Loucy (cell line): ENCODE measurements around the gene C9orf50.

Source experiments
- H2AFZ ChIP-seq: fragments of 200-600 bp; sonication (generic); 2 replicates; pipeline ENCODE4 v1.6.0; 2016; ENCODE audit warnings: antibody characterized with exemption, mild to moderate bottlenecking, low read length, moderate library complexity
- H3F3A ChIP-seq: fragments of 200-600 bp; 2 replicates; pipeline ENCODE4 v1.6.0; 2016; ENCODE audit warnings: antibody characterized with exemption, low read depth, mild to moderate bottlenecking
- H3K27me3 ChIP-seq: fragments of 200-600 bp; sonication (generic); 2 replicates; pipeline ENCODE4 v1.6.1; 2014; ENCODE audit warnings: low read length, mild to moderate bottlenecking; ENCODE audit not compliant: insufficient read depth, poor library complexity, severe bottlenecking
- H3K36me3 ChIP-seq: fragments of 200-600 bp; sonication (generic); 2 replicates; pipeline ENCODE4 v1.6.1; 2016; ENCODE audit warnings: low read length; ENCODE audit not compliant: insufficient read depth
- H3K4me1 ChIP-seq: fragments of 200-600 bp; sonication (generic); 2 replicates; pipeline ENCODE4 v1.5.1; 2014; ENCODE audit warnings: low read length, mild to moderate bottlenecking; ENCODE audit not compliant: insufficient read depth, poor library complexity, severe bottlenecking
- H3K4me2 ChIP-seq: fragments of 200-600 bp; sonication (generic); 2 replicates; pipeline ENCODE4 v1.6.0; 2014; ENCODE audit warnings: antibody characterized with exemption, low read length, low read depth, mild to moderate bottlenecking; ENCODE audit not compliant: poor library complexity, severe bottlenecking
- H3K4me3 ChIP-seq: fragments of 200-600 bp; sonication (generic); 2 replicates; pipeline ENCODE4 v1.5.1; 2014; ENCODE audit warnings: low read length, mild to moderate bottlenecking, mixed read lengths; ENCODE audit not compliant: poor library complexity, severe bottlenecking
- H3K79me2 ChIP-seq: fragments of 200-600 bp; sonication (generic); 2 replicates; pipeline ENCODE4 v1.6.1; 2014; ENCODE audit warnings: low read length; ENCODE audit not compliant: insufficient read depth
- H3K9ac ChIP-seq: fragments of 200-600 bp; sonication (generic); 2 replicates; pipeline ENCODE4 v1.6.0; 2014; ENCODE audit warnings: mild to moderate bottlenecking, low read depth, low read length, moderate library complexity; ENCODE audit not compliant: poor library complexity, severe bottlenecking
- H3K9me2 ChIP-seq: fragments of 200-600 bp; sonication (generic); replicated peaks from 2 replicates; pipeline ENCODE4 v1.6.1; 2016; ENCODE audit warnings: low read depth, low read length, mixed read lengths
- H3K9me3 ChIP-seq: fragments of 200-600 bp; sonication (generic); 2 replicates; pipeline ENCODE4 v1.6.1; 2014; ENCODE audit warnings: mild to moderate bottlenecking, antibody characterized with exemption, low read length, low read depth; ENCODE audit not compliant: insufficient read depth
- H4K20me1 ChIP-seq: fragments of 200-600 bp; sonication (generic); 2 replicates; pipeline ENCODE4 v1.6.0; 2014; ENCODE audit warnings: antibody characterized with exemption, low read length, mild to moderate bottlenecking; ENCODE audit not compliant: insufficient read depth, poor library complexity, severe bottlenecking
- CTCF ChIP-seq: fragments of 200-600 bp; sonication (generic); conservative IDR thresholded peaks from 2 replicates; pipeline ENCODE4 v1.5.1; 2014; ENCODE audit warnings: mild to moderate bottlenecking, antibody characterized with exemption, low read length
- EZH2phosphoT487 ChIP-seq: fragments of 200-600 bp; IDR thresholded peaks from 2 replicates; pipeline ENCODE4 v1.6.1; 2018; ENCODE audit warnings: antibody characterized with exemption, mild to moderate bottlenecking, moderate library complexity, borderline replicate concordance

Gene C9orf50

GRCh38 chr9:129570450-129571297 is 50.2 kb downstream of the C9orf50 start:
- Histone ChIP-seq H3K4me3 (no peak overlapping the region), H2AFZ (no peak overlapping the region), H3K9me2 (no peaks in the 10 kb centered on the region), H3F3A (no peaks in the 10 kb centered on the region), H3K4me2 (no peak overlapping the region), H3K9ac (no peak overlapping the region), H3K9me3 (no peaks in the 10 kb centered on the region), H3K79me2 (no peaks in the 10 kb centered on the region), H3K27me3 (no peaks in the 10 kb centered on the region), H4K20me1 (no peaks in the 10 kb centered on the region), H3K4me1 (no peaks in the 10 kb centered on the region), H3K36me3 (no peaks in the 10 kb centered on the region)
- TF ChIP-seq EZH2phosphoT487 = no peak
- TF ChIP-seq CTCF = no peak

- no peak for TF ChIP-seq EZH2phosphoT487
- peak; percentile 50 for TF ChIP-seq CTCF
- H3K79me2 ChIP-seq = no peaks in the 10 kb centered on the region
- no peak overlapping the region for H3K4me3 ChIP-seq
- H2AFZ ChIP-seq = no peak overlapping the region
- no peaks in the 10 kb centered on the region for H3K9me3 ChIP-seq
- H3F3A ChIP-seq = no peaks in the 10 kb centered on the region
- no peaks in the 10 kb centered on the region for H3K4me1 ChIP-seq
- no peaks in the 10 kb centered on the region for H4K20me1 ChIP-seq
- no peaks in the 10 kb centered on the region for H3K36me3 ChIP-seq
- no peaks in the 10 kb centered on the region for H3K27me3 ChIP-seq
- no peak overlapping the region for H3K9ac ChIP-seq
- H3K9me2 ChIP-seq = no peaks in the 10 kb centered on the region
- no peak overlapping the region for H3K4me2 ChIP-seq
Observed at GRCh38 chr9:129569502-129570449, 51.1 kb downstream of the C9orf50 start.

GRCh38 chr9:129568560-129569501 is 52.1 kb downstream of the C9orf50 start:
- Histone ChIP-seq H3K9me2 (no peaks in the 10 kb centered on the region), H3K4me3 (no peak overlapping the region), H3K27me3 (no peaks in the 10 kb centered on the region), H2AFZ (no peak overlapping the region), H3K4me1 (no peaks in the 10 kb centered on the region), H4K20me1 (no peaks in the 10 kb centered on the region), H3K79me2 (no peaks in the 10 kb centered on the region), H3F3A (no peaks in the 10 kb centered on the region), H3K9ac (no peak overlapping the region), H3K9me3 (no peaks in the 10 kb centered on the region), H3K4me2 (no peak overlapping the region), H3K36me3 (no peaks in the 10 kb centered on the region)
- TF ChIP-seq CTCF (no peak), EZH2phosphoT487 (no peak)
